Raji (cell line): ENCODE measurements around the gene GNG13.

Experiments
- POLR2A ChIP-seq: IDR thresholded peaks from 2 replicates; pipeline ENCODE4 v1.6.1; 2011; ENCODE audit warnings: low read depth, low read length, control low read depth; ENCODE audit not compliant: insufficient read depth

Gene GNG13

GRCh38 chr16:760545-761343, 39.8 kb downstream of the GNG13 start, which contains the start of gene MSLN:
Gene MSLN (plus strand): TSS chr16:760734. CDS start chr16:762681, 1,947 bp downstream.
- no peak for TF ChIP-seq POLR2A

GRCh38 chr16:760065-760464, 40.5 kb downstream of the GNG13 start:
- no peak for TF ChIP-seq POLR2A

GRCh38 chr16:759110-759910, 41.2 kb downstream of the GNG13 start:
- no peak for TF ChIP-seq POLR2A

GRCh38 chr16:756428-756827, 44.1 kb downstream of the GNG13 start:
- no peak for TF ChIP-seq POLR2A

GRCh38 chr16:754656-755055, 45.9 kb downstream of the GNG13 start:
- no peak for TF ChIP-seq POLR2A

- TF ChIP-seq POLR2A = no peak
Measured at GRCh38 chr16:752007-752312, 48.6 kb downstream of the GNG13 start.

- TF ChIP-seq POLR2A = no peak
Measured at GRCh38 chr16:751152-752006, 49.2 kb downstream of the GNG13 start.

GRCh38 chr16:750485-750884, 50.0 kb downstream of the GNG13 start:
- TF ChIP-seq POLR2A = no peak

GRCh38 chr16:749010-749409, 51.5 kb downstream of the GNG13 start:
- TF ChIP-seq POLR2A = no peak
